Omental fat pad (tissue), 4 donors: ENCODE data around the gene REXO5. TPM values are rescaled to one million over a fixed set of nuclear protein-coding genes. Genes with fewer than 3 reads are reported as not detected.

Source experiments
- ATAC-seq: fragments of 150-250 bp; one replicate; pipeline ENCODE4 v1.9.1; 2016; ENCODE audit warnings: mild to moderate bottlenecking, moderate library complexity; ENCODE audit not compliant: low FRiP score
- DNase-seq: peaks from one replicate; pipeline ENCODE4 v3.0.0-alpha.2; 2019; ENCODE audit warnings: low spot score
- total RNA-seq, 4 donors: library from RNA; depleted of rRNA; stranded (reverse); fragments of >200 nt; gene quantifications; one replicate each; pipeline ENCODE4 v1.1.0, GENCODE V29; 2016
- TF ChIP-seq, protein P1 (sequence below), 3 donors: fragments of 450-650 bp; IDR thresholded peaks; one replicate each; pipeline ENCODE4 v1.5.1; 2016 to 2017; ENCODE audit warnings: antibody characterized with exemption in 3 of 3, mild to moderate bottlenecking in 3 of 3, moderate library complexity in 2 of 3

Gene REXO5
- total RNA-seq, 4 donors from 2014 or later, result 1.7 to 4.6 (median 3.0) TPM

DNA sequence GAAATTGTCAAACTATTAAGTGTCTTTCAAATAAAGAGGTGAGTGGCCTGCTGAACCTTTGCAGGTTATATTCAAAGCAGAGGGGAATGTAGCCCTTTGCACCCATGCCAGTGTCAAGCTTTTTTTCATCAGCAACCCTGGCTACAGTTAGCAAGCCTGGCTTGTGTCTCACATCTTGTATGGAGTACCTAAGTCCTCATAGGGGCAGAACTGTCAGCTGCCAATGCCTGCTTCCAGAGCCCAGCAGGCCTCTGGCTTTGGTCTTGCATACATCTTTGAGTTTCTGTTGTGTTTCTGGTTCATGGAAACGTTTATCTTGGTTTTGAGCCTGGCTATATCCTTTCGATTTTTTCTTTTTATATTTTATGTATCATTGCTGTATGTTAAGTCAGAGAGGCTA lies 26.8 kb downstream of the REXO5 start:
- no peak for ATAC-seq
- DNase-seq, result no peak
- TF ChIP-seq, protein P1, sequence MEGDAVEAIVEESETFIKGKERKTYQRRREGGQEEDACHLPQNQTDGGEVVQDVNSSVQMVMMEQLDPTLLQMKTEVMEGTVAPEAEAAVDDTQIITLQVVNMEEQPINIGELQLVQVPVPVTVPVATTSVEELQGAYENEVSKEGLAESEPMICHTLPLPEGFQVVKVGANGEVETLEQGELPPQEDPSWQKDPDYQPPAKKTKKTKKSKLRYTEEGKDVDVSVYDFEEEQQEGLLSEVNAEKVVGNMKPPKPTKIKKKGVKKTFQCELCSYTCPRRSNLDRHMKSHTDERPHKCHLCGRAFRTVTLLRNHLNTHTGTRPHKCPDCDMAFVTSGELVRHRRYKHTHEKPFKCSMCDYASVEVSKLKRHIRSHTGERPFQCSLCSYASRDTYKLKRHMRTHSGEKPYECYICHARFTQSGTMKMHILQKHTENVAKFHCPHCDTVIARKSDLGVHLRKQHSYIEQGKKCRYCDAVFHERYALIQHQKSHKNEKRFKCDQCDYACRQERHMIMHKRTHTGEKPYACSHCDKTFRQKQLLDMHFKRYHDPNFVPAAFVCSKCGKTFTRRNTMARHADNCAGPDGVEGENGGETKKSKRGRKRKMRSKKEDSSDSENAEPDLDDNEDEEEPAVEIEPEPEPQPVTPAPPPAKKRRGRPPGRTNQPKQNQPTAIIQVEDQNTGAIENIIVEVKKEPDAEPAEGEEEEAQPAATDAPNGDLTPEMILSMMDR (IDR thresholded peaks at IDR 0.05), result no peak

DNA sequence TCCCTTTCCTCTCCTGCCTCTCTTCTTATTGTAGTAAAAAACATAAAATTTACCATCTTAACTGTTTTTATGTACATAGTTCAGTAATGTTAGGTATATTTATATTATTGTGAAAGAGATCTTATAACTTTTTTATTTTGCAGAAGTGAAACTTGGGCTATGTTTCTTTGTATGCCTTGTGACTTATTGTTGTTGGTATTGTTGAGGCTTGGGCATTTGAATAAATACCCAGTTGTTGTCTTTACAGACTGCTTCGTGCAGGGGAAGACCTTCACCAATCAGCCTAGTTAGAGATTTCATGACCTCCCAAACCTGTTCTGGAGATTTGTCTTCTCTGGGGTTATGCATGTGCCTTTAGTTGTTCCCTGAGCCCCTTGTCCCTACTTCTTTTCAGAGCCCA lies 31.9 kb downstream of the REXO5 start:
- ATAC-seq, result no peak
- TF ChIP-seq, protein P1 (IDR thresholded peaks at IDR 0.05), result no peak
- no peak for DNase-seq

DNA sequence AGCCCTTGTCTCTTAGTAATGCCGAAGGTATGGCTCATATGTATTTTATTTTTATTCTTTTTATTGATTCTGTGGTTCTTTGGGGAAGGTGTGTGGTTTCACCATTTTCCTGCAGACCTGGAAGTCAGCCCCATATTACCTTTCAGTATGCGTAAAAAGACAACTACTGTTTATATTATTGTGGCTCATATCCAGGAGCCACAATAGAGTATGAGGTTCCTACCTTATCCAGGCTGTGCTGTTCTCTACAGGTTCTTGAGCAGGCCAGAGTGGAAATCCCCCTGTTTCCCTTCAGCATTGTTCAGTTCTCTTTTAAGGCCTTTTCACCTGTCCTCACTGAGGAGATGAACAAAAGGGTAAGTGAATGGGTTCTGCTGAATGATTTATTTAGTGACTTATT lies 33.2 kb downstream of the REXO5 start:
- no peak for DNase-seq
- TF ChIP-seq, protein P1 (IDR thresholded peaks at IDR 0.05), result no peak

DNA sequence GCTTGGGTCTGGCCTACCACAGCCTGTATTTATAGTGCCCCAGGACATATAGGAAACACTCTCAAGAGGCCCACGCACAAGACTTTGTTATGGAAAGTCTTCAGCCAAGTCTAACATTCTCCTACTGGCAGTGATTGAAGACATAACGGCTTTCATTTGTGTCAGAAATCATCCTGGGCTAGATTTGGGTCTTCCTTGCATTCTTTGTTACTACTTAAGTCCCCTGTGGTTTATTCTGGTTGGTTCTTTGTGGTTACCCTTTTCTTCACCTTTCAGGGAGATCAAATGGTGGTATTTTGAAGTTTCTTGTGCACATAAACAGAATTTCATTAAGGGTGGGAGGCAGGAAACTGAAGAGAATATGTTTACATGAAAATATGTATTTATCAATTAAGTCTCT lies 37.7 kb downstream of the REXO5 start:
- TF ChIP-seq, protein P1 (IDR thresholded peaks at IDR 0.05), result no peak
- DNase-seq, result no peak
- ATAC-seq, result no peak

More for the DNA sequence above, 33.2 kb downstream of the REXO5 start:
- no peak for ATAC-seq

DNA sequence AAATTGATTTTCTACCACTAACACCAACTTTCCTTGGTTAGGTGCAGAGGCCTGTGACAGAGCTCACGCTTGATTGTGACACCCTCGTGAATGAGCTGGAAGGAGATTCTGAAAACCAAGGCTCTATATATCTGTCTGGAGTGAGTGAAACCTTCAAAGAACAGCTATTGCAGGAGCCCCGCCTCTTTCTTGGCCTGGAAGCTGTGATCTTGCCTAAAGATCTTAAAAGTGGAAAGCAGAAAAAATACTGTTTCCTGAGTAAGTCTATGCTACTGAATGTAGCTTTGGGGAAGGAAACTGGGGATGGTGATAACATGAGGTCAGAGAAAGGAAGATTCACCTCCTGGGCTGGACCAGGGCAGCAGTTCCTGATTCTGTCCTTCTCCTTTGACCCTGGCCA lies 38.3 kb downstream of the REXO5 start:
- DNase-seq (no peak), ATAC-seq (no peak)
- TF ChIP-seq, protein P1 (IDR thresholded peaks at IDR 0.05), result no peak

DNA sequence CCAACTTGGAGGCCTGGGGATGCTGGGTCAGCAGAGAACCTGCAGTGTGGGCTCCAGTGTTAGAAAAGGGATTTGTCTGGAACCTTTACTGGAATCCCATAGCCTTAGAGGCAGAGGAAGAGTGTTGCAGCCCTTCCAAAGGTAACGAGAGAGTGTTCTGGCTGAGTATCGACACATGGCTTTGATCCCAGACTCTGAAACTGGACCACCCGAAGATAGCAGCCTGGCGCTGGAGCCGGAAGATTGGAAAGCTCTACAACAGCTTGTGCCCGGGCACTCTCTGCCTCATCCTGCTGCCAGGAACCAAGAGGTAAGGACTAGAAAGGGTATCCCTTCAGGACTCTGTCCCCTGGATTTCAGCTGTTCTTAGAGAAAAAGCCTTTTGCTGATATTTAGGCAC lies 39.7 kb downstream of the REXO5 start:
- ATAC-seq (no peak), DNase-seq (no peak)
- TF ChIP-seq, protein P1 (IDR thresholded peaks at IDR 0.05), result no peak

DNA sequence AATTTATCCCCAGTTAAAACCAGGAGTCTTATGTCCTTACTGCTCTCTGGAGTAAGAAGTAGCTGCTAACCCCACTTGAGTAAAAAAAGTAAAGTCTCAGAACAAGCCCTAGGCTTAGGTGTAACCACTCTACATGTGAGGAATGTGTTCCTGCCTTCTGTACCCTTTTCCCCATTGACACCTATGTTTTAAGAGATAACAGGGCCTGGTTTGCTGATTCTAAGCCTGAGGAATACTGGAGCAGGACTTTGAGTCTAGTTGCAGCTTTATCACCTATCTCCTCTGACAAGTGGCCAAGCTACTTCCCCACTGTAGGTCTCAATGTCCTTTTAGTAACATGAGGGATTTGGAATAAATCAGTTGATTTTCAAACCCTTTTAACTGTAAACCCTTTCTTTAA lies 40.2 kb downstream of the REXO5 start:
- ATAC-seq, result no peak
- DNase-seq, result no peak
- TF ChIP-seq, protein P1 (IDR thresholded peaks at IDR 0.05), result no peak
